GM06990 (cell line): ENCODE data around the gene TTYH2.

Experiments
- DNase-seq: peaks from one replicate; pipeline ENCODE4 v3.0.0-alpha.2; 2011; ENCODE audit not compliant: insufficient read length; ENCODE audit errors: extremely low read depth
- H3K27me3 ChIP-seq: replicated peaks from 2 replicates; pipeline ENCODE4 v1.6.0; 2011; ENCODE audit warnings: low read length; ENCODE audit not compliant: control insufficient read depth, insufficient read depth
- H3K36me3 ChIP-seq: 2 replicates; pipeline ENCODE4 v1.5.1; 2011; ENCODE audit warnings: low read length; ENCODE audit not compliant: control insufficient read depth, insufficient read depth
- H3K4me3 ChIP-seq: replicated peaks from 2 replicates; pipeline ENCODE4 v1.5.1; 2011; ENCODE audit warnings: low read depth, mild to moderate bottlenecking, control low read depth, low read length
- TF ChIP-seq, protein P1 (sequence below): IDR thresholded peaks from 2 replicates; pipeline ENCODE4 v1.5.1; 2011; ENCODE audit warnings: low read length, control low read depth, mild to moderate bottlenecking, inconsistent platforms; ENCODE audit not compliant: insufficient read depth, poor library complexity, severe bottlenecking

TTYH2 gene

DNA sequence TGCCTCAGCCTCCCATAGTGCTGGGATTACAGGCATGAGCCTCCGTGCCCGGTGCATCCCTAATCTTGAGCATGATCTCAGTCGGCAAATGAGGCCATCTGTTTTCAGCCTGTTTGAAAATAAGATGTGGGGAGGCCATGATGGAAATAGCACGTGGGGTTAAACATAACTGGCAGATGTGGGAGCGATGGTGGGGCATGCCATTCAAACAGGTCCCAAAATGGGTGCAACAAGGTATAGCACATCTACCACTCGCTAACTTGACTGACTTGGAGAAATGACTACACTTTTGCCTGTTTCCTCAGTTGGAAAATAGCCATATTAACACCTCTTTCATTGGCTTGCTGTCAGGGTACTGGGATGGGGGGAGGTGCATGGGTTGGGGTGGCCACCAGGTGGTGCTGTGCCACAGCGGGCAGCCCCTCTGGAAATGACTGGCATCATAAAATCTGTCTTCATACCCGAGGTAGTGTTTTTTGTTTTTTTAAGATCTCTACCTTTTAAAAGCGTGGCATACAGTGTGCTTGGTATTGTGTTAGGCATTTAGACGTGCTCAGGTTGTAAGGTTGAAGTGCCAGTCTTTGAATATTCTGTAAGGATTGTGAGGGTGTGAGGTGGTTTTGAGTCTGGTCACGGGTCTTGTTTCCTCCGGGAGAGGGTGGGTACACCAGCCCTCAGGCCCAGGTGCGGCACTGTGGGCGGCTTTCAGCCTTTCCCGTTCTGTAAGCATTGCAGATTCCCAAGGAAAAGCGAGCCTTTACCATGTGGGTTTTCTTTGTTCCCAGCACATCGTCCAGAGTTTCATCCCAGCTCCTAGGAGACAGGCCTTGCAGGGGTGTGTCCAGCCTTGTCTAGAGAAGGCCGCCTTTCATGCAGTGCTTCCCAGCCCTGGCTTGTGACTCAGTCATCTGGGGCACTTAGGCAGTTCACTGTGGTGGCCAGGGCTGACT lies 2.9 kb upstream of the TTYH2 start:
- Histone ChIP-seq H3K4me3 (no peak overlapping the region), H3K36me3 (peaks cover 23% of the 10 kb centered on the region), H3K27me3 (no peaks in the 10 kb centered on the region)
- DNase-seq = peak; percentile 73
- TF ChIP-seq, protein P1, sequence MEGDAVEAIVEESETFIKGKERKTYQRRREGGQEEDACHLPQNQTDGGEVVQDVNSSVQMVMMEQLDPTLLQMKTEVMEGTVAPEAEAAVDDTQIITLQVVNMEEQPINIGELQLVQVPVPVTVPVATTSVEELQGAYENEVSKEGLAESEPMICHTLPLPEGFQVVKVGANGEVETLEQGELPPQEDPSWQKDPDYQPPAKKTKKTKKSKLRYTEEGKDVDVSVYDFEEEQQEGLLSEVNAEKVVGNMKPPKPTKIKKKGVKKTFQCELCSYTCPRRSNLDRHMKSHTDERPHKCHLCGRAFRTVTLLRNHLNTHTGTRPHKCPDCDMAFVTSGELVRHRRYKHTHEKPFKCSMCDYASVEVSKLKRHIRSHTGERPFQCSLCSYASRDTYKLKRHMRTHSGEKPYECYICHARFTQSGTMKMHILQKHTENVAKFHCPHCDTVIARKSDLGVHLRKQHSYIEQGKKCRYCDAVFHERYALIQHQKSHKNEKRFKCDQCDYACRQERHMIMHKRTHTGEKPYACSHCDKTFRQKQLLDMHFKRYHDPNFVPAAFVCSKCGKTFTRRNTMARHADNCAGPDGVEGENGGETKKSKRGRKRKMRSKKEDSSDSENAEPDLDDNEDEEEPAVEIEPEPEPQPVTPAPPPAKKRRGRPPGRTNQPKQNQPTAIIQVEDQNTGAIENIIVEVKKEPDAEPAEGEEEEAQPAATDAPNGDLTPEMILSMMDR = peak; percentile 96

DNA sequence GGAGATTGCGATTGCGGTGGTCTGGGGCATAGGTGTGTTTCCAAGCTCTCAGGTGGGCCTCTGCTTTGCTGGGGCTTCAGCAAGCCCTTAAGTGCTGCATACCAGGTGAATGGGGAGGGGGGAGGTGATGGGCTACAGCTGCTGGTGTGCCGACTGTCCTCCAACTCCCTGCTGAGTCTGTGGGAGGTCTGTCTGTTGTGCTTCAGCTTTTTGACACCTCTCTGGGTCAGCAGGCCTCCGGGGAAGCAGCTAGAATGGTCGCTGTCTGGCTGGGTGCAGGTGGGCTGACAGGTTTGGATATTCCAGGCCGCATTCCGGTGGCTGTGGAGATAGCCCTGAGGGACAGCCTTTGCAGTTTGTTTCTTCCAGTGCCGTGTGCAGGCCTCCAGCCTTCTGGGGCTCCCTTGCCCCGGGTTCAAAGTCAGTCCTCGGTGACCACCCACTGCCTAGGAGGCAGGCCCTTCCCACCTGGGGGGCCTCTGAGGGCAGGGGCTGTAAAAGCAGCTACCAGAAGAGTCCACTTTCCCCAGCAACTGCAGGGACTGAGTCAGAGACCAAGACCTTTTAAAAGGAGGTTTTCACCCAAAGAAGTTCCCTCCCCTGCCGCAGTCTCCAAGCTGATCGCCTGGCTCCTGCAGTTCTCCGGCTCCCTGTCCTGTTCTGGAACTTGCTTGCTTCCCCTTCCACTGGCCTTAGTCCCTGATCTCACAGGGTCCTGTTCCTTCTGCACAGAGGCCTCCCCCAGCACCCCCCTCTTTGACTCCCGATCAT lies 2.0 kb upstream of the TTYH2 start:
- no peak overlapping the region for H3K4me3 ChIP-seq
- peaks cover 17% of the 10 kb centered on the region for H3K36me3 ChIP-seq
- no peaks in the 10 kb centered on the region for H3K27me3 ChIP-seq
- TF ChIP-seq, protein P1 = no peak
- DNase-seq = peak; percentile 44

DNA sequence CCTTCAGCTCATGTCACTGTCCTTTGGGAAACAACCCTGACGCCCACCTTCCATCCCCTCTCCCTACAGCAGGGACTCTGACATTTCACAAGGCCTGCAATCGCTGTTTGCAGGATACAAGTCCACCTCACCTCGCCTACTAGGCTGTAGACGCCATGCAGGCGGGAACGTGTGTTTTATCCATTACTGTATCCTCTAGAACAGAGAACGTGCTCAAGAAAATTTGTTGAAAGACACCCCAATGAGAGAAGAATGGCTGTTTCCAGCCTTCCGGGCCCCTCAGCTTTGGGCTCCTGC lies 1.5 kb upstream of the TTYH2 start:
- H3K4me3 ChIP-seq = no peak overlapping the region
- TF ChIP-seq, protein P1 = no peak
- DNase-seq = no peak
- peaks cover 14% of the 10 kb centered on the region for H3K36me3 ChIP-seq
- no peaks in the 10 kb centered on the region for H3K27me3 ChIP-seq

- H3K27me3 ChIP-seq = no peaks in the 10 kb centered on the region
- H3K36me3 ChIP-seq = peaks cover 11% of the 10 kb centered on the region
- peak overlapping the region; percentile 54 for H3K4me3 ChIP-seq
- TF ChIP-seq, protein P1 = no peak
- peak; percentile 64 for DNase-seq
These were observed 1.0 kb upstream of the TTYH2 start for GRCh38 chr17:74212209-74212912.

DNA sequence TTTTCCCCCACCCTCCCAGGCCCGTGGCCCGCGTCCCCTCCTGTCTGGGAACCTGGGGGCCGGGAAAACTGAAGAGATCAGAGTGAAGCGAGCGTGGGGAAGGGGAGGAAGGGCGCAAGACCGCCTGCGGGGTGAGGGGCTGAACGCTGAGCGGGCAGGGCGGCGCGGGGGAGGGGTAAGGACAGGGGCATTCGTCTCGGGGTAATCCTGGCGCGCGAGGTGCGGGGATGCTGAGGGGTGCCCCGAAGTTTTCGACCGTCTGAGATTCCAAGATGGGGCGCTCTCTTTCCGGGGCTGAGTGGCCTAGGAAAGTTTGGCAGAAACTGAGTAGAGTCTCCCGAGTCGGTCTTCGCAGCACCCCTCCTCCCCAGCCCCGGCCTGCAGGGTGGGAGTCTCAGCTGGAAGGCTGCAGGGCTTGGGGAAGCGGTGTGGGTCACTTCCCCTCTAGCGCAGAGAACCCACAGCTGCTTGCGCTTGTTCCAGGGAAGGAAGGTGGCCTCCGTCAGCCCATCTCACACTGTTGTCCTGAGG lies 555 bp downstream of the TTYH2 start:
- Histone ChIP-seq H3K27me3 (no peaks in the 10 kb centered on the region), H3K36me3 (peaks cover 8% of the 10 kb centered on the region), H3K4me3 (peak overlapping the region; percentile 65)
- TF ChIP-seq, protein P1 = no peak
- peak; percentile 20 for DNase-seq
